Inflammatory macrophage treated with lipopolysaccharide for 1 hour (primary cell): ENCODE measurements around the gene GALNT14.
A peak's percentile ranks its signal among the peaks of the same experiment; 100 is the strongest.

Experiments
- DNase-seq, 2 donors: peaks; one replicate each; pipeline ENCODE4 v3.0.0-alpha.2; 2020 to 2022

Gene GALNT14

DNA sequence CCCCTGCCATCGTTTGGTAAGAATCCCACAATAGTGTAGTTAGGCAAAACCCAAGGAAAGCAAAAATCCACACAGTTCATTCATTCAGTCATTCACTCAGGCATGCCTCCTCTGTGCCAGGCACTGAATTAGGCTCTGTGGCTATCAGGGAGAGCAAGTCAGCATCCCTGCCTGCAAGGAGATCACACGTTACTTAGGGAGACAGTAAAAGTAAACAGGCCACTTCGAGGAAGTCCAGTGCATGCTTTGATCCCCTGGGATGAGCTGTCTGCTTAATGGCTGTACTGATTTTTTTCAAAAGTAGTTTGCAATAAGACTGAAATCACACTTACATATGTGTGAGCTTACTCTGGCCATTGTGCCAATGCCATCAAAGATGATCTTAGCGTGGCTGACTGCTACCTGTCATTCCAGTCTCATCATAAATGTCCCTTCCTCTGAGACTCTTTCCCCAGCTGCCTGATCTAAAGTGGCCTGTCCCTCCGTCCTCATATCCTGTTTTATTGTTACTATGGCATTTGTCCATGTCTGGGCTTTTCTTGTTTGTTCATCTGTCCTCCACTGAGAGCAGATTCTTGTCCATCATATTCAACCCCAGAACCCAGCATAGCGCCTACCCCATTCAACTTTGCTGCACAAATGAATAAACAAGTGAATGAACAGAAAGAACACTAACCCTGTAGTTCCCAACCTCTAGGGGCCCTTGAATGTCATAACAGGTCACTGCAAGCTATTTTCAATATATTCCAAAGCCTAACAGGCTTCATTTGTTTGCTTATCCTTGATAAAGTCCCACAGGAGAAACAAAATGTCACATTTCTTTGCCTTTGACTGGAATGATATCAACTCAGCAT lies 84.1 kb downstream of the GALNT14 start:
- DNase-seq = no peak

DNA sequence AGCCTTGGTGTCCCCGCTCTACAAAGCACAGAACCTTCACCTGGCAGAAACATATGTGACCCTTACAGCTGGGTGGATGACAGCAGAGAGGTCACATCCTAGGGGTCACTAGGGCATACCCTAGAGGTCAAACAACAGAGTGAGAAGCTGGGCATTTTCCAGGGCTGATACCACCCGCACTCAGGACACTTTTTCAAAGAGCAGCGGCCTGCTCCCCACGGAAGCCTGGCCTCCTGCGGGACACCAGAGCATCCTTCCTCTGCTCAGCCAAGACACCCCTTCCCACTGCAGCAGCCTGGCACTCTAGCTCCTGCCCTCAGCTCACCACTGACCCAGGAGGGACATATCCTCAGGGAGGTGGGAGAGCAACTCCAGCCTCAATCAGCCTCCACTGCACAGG lies 86.0 kb downstream of the GALNT14 start:
- DNase-seq = no peak

DNA sequence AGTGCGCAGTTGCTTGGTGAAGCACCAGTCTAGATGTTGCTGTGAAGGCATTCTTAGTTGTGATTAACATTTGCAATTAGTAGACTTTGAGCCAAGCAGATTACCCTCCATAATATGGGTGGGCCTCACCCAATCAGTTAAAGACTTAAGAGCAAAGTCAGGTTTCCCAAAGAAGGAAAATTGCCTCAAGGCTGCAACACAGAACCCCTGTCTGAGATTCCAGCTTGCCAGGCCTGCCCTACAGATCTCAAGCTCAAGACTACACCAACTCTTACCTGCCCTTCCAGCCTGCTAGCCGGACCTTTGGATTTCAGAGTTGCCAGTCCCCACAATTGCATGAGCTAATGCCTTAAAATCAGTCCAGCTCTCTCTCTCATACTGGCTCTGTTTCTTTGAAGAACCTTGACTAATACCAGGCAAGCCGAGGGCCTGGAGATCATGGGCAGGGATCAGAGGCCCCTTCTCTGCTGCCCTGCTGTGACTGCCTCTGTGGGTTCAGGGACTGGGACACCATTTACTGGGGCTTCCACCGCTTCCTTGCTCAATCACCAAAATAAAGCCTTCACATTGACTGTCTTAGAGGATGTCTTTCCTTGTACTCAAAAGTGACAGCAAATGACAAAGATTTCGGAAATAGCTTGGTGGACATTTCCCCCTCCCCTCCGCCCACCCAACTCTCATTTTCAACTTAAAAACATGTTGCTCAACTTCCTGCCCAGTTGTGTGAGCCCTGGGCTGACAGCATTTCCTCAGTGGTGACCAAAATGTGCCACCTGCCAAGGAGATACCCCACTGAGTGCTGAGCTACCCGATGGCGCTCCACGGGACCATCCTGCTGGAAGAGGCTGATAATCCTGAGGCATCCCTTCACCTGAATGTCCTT lies 86.7 kb downstream of the GALNT14 start:
- peak; percentile 59 to 74 for DNase-seq

DNA sequence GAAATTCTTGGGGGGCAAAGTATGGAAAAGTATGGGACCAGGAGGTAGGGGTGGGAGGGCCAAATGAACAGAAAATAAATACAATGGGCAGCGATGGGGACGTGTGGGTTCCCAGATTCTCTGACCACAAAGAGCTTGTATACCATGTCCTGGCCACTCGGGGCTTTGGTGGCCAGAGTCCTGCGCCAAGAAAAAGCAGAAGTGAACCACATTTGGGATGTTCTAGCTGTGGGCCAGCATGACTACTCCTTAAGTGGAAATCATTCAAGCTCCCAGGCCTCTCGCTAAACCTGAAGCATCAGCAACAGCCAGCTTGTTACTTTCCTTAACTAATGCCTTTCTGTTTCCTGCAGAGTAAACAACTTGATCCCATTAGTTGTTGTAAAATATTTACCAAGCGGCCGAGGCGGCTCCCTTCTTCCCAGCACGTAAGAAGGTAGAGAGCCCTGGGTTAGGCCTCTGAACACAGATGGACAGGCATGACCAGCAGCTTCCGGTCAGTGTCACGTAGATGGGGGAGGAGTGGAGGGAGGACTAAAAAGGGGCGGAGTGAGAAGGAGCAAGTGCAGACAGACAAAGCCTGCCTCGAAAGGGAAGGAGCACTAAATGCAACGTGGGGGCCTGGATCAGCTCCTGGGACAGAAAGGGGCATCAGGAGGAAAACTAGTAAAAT lies 88.2 kb downstream of the GALNT14 start:
- DNase-seq = peak; percentile 17 to 24

DNA sequence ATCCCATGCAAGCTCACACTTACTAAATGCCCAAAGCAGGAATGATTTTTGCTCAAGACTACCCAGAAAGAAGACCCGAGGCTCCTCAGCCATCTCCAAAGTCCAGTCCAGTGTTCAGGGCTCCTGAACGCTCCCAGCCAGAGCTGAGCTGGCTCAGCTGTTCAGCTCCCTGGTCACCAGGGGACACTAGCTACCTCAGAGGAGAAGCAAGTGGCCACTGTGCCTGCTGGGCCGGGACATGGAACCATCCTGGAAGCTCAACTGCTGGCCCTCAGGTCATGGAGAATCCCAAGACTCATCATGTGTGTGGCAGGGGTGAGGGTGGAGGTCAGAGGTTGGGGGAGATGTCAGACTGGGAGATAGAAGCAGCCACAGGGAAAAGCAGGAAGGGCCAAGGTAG lies 89.0 kb downstream of the GALNT14 start:
- no peak for DNase-seq

DNA sequence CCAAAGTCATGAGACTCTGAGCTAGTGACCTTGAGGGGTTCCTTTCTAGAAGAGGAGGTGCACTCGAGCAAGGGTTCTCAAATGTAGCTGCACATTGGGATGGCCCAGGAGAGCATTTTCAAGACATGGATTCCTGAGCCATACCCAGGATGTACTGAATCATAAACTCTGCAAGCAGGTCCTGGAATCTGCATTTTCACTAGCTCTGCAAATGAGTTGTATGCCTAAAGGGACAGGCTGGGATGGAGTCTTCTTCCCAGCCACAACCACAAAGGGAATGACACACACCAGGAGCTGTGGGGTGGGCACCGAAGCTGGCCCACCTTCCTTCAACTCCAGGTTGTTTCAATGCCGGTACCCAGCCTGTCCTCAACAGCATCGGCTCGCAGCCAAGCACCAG lies 90.6 kb downstream of the GALNT14 start:
- DNase-seq = no peak

DNA sequence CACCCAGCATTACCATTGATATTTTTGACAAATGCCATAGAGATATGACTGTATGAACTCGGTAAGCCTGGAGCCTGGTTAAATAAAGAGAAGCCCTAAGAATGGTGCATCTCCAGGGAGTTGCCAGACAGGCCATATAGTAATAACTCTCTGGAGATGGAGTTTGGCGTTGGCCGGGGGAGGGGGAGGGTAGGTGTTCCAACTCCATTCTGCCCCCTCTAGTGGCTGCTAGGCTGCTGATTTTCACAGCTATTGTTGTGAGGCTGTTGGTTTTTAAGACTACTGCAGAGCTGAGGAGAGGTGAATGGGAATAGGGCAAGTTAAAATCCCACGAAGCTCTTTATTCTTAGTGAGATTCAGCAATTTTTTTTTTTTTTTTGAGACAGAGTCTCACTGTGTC lies 99.9 kb downstream of the GALNT14 start:
- DNase-seq = no peak

DNA sequence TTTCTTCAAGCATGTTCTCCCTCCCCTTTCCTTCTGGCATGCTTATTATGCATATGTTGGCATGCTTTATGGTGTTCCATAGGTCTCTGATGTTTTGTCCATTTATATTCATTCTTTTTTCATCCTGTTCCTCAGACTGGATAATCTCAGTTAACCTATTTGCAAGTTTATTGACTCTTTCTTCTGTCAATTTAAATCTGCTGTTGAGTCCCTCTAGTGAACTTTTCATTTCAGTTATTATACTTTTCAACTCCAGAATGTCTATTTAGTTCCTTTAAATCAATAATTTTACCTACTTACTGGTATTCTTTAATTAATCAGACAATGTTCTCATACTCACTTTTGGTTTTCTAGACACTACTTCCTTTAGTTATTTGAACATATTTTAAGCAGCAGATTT lies 101.2 kb downstream of the GALNT14 start:
- no peak for DNase-seq

DNA sequence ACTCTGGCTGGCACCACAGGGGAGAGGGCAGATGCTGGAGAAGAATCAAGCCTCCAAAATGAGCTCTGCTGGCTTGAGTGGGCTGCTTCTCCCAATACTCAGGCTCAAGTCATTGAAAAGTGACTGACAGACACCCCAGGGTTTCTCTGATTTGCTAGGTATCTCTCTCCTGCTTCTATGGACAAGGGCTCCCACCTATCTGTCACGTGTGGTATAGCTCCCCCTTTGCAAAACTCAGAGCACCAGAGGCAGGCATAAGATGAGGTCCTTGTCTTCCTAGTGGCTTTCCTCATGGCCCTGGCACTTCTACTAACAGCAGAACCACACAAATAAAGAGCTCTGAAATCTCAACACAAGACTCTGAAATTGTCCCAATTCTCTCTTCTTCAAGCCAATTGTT lies 105.2 kb downstream of the GALNT14 start:
- DNase-seq = no peak

DNA sequence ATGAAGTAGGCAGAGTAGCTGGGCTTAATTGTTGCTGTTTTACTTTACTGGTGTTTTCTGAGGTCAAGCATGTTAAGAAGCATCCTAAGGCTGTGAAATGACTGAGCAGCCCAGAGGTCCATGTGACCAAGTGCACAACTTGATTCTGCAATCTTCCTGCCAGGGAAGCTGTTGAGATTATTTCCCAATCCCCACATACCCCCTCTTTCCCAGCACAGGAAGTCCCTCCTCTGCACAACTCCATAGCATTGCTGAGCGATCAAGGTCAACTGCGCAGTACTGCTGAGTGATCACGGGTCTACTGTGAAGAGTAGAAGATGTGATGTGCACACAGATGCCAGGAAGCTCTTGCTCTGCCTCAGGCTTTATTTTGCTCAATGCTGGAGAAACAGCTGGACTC lies 105.8 kb downstream of the GALNT14 start:
- peak; percentile 66 to 91 for DNase-seq

DNA sequence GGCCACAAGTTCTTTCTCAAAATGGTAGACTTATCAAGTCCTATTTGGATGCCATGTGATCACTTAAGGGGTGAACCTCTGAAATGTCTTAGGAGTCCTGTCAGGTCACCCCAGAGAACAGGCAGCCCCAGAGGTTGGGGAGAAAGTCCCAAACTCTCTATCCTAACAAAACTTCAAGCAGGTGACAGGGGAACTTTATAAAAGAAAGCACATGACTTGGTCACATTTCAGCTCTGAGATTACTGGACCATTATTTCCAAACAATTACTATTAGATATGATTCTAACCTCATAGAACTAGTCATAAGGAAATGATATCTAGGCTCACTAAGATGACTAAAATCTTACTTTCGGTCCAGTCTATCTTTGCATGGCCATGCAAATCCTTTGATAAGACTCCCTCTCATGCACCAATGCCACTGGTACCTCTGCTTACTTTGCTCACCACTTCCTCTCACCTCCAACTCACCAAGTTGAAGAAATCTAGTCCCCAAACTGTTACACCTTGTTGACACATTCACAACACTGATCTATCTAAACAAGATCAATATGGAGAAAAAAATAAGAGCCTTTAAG lies 107.0 kb downstream of the GALNT14 start:
- DNase-seq = no peak

DNA sequence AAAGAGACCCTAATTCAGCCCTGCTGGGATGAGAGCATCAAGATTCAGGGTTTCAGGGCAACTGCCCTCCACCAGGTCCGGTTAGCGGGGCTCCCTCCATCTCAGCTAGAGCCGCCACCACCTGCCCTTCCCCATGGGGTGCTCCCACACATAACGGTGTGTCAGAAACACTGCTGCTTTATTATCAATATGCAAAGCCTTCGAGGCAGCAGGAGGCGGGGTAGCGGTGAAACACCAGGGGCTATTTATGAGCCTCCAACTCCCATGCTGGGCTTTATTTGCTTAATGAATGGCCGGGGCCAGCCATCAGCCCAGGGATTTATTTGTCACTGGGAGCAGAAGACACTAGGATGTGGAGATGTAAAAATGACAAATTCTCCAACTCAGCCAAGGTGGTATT lies 109.8 kb downstream of the GALNT14 start:
- no peak for DNase-seq

DNA sequence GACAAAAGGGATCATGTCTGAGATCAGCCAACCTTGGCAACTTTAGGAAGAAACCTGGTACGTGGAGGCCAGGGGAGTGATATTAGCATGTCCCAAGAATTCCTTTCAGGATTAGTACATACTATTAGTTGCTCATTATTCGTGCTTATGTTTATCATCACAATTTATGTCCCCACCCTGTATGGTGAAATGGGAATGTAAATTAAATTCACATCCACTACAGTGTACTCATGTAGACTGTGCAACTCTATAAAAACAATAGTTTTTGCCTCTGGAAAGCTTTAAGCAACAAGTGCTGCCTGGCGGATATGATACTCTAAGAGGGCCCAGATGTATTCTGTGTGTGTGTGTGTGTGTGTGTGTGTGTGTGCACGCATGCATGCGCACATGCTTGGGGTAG lies 110.7 kb downstream of the GALNT14 start:
- DNase-seq = no peak

DNA sequence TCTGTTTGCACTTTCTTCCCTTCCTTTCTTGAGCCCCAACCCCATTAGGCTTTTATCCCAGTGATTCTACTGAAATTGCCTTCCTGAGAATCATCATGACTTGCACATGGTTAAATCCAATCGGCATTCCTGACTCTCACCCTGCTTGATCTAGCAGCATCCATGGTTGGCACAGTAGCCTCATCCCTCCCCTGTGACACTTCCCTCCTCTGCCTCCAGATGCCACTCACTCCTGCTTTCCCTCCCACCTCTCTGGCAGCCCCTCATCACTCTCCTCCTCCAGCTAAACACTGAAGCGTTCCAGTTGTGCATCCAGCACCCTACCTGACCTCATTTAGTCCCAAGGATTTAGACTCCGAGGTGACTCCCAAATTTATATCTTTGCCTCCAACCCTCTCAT lies 114.7 kb downstream of the GALNT14 start:
- no peak for DNase-seq

DNA sequence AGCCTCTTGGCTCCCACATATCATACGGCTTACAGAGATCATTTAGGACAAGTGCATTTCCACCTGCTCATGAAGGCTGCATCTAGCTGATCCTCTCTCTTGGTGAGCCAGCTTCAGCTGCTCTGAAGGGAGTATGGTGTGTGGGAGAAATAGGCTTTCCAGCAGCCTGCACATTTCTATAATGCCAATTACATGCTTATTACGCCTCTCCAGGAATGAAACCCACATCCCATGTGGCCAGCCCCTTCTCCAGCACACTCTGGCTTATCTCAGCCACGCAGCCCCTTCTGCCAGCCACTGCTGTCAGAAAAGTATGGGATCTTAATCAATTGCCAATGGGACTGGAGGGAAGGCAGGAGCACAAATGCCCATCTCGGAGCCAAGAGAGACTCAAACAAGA lies 117.5 kb downstream of the GALNT14 start:
- DNase-seq = no peak

DNA sequence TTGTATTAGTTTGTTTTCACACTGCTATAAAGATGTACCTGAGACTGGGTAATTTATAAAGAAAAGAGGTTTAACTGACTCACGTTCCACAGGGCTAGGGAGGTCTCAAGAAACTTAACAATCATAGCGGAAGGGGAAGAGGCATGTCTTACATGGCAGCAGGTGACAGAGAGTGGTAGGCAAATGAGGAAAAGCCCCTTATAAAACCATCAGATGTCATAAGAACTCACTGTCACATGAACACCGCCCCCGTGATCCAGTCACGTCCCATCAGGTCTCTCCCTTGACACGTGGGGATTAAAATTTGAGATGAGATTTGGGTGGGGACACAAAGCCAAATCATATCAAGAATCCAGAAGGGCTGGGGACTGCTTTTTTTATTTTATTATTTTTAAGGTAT lies 120.0 kb downstream of the GALNT14 start:
- DNase-seq = no peak

DNA sequence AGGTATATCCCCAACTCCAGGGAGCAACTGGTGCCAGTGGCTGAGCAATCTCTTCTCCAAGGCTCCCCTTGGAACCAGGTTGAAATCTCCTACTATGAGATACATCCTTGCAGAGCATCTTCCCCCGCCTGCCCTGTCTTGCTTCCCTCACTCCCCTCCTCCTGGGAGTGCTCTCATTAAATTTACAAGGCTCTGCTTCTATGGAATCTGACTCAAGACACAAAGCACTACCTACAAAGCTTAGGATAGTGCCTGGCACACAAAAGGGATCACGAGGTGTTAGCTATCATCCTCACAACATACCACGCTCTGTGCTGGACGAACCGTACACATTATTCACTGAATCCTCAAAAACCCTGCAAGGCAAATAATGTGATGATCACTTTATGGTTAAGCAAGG lies 121.6 kb downstream of the GALNT14 start:
- DNase-seq = no peak

DNA sequence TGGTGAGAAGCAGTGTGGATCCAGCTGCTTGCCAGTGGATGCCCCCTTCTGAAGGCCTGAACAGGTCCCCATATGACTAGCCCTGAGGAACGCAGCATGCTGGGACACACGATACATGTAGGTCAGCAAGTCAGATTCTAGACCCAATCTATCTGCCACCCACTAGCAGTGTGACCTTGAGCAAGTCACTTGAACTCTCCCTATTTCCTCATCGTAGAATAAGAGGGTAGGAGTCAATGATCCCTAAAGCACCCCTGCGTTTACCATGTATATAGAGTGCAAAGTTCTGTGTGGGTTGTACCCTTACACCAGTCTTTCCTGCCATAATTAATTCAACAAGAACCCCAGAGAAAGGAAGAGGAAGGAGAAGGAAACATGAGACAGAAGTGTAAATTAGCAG lies 123.7 kb downstream of the GALNT14 start:
- peak; percentile 4 to 78 for DNase-seq

DNA sequence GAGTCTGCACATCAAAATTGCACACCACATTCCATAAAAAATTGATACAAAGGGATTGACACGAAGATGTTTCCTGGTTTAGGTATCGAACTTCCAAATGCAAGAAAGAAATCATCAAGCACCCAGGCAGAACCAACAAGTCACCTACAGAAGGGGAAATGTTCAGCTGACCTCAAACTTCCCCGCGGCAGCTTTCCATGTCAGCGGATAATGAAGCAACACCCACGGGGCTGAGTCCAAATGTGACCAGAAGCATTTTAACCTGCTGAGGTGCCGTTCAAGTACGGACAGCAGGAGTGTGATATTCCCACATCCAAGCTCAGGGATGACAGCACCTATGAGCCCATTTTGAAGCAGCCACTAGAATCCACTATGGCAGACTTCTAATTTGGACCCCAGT lies 124.9 kb downstream of the GALNT14 start:
- peak; percentile 50 to 76 for DNase-seq

DNA sequence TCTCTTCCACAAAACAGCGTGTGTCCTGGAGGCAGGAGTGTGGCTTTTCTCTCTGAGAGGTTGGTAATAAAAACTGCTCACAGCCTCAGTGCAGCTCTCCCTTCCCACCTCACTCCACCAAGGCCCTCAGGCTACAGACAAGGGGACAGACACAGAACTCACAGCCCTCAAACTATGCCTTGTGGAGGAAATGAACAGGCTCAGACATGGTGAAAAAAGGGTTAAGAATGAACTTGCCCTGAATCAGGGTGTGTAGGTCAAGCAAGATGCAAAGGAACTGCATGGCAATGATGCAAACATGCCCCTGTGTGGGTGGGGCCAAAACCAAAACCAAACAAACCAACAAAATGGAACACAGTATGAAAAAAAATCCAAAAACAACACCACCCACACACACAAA lies 125.8 kb downstream of the GALNT14 start:
- peak; percentile 61 to 74 for DNase-seq

DNA sequence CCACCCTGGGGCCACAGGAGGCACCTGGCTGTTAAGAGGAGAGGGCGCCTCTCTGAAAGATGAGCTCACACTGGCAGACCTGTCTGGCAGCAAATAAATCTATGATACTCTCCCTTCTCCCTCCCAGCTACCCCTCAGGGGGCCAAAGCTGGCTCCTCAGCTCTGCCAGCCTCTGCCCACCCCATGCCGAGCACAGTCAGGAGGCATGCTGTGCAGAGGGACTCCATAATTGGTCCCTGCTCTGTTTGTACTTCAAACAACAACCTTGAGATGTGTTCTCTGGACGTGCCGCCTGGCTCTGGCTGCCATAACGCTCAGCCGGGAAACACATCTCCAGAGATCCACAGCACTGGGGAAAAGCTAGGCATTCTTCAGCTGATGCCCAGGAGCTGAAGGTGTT lies 126.7 kb downstream of the GALNT14 start:
- no peak for DNase-seq

DNA sequence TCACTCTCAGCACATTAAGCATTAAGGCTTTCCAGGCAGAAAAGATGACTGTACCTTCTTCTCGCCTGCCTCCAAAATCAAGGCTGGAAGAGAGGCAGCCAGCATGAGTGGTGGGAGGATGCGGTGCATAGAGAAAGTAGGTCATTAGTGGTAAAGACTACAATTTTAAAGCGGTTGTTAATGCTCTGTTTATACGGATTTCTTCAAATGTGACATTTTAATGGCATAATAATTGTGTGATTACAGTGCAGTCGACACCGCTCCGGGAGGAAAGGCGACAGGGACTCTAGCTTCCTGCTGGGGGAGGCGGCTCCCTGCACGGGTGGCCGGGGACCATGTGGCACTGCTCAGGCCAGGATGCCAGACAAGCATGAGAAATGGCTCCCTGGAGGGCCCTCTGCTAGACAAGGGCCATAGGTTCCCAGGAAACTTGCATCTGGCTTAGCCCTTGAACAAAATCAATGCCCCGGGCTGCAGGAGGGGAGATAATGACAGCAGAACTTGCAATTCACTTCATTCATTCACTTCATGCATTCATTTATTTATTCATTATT lies 129.6 kb downstream of the GALNT14 start:
- DNase-seq = no peak

DNA sequence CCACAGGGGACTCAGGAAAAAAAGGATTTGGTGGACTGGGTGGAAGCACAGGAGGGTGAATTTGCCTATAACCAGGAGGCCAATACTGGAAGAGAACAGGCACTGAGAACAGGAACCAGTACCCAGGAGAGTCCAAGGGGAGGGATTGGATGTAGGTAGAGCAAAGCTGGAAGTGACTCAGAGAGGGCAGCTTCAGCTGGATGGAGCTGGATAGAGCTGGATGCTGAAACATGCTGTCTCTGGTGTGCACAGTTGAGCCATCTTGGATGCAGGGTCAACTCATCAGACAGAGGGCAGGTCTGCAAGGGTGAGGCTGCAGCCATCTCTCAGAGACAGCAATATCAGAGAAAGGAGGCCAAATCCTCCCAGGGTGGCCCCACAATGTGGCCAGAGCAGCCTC lies 134.0 kb downstream of the GALNT14 start:
- no peak for DNase-seq
